K562 (cell line): ENCODE data around the gene MPHOSPH9. TPM values are rescaled to one million over a fixed set of nuclear protein-coding genes. Genes with fewer than 3 reads are reported as not detected.

Experiments used
- AFF4 ChIP-seq: sonication (generic); formaldehyde crosslinking; IDR thresholded peaks from 2 replicates; pipeline ENCODE4 v1.8.0; 2023; ENCODE audit warnings: mild to moderate bottlenecking, missing genetic modification reagents
- BDP1 ChIP-seq: IDR thresholded peaks from 3 replicates; pipeline ENCODE4 v1.6.1; 2011; ENCODE audit not compliant: insufficient read length, insufficient read depth
- CHAMP1 ChIP-seq: fragments of 450-650 bp; IDR thresholded peaks from 2 replicates; pipeline ENCODE4 v1.6.1; 2016; ENCODE audit warnings: mild to moderate bottlenecking
- ELF1 ChIP-seq: fragments of 200-800 bp; sonication (Bioruptor generic); IDR thresholded peaks from 2 replicates; pipeline ENCODE4 v1.6.1; 2016; ENCODE audit warnings: missing genetic modification characterization, missing compliant biosample characterization
- EP300 ChIP-seq: IDR thresholded peaks from 2 replicates; pipeline ENCODE4 v1.6.1; 2012; ENCODE audit warnings: low read length, improper control_type of control experiment
- GATA2 ChIP-seq: sonication (generic); formaldehyde crosslinking; IDR thresholded peaks from 2 replicates; pipeline ENCODE4 v1.4.0; 2020; ENCODE audit warnings: mild to moderate bottlenecking, missing genetic modification reagents
- GTF2A2 ChIP-seq: IDR thresholded peaks from 2 replicates; pipeline ENCODE4 v1.6.1; 2016; ENCODE audit warnings: mild to moderate bottlenecking, missing genetic modification characterization, missing compliant biosample characterization
- HDAC2 ChIP-seq: fragments of 450-650 bp; IDR thresholded peaks from 2 replicates; pipeline ENCODE4 v1.6.1; 2016; ENCODE audit warnings: mild to moderate bottlenecking
- HSF4 ChIP-seq: fragments of 250-450 bp; sonication (Bioruptor Pico); IDR thresholded peaks from 2 replicates; pipeline ENCODE4 v2.1.2; 2022; ENCODE audit warnings: mild to moderate bottlenecking, moderate library complexity, borderline replicate concordance
- KLF1 ChIP-seq: fragments of 450-650 bp; IDR thresholded peaks from 2 replicates; pipeline ENCODE4 v1.6.1; 2016; ENCODE audit warnings: missing genetic modification characterization, missing compliant biosample characterization
- KLF16 ChIP-seq: IDR thresholded peaks from 2 replicates; pipeline ENCODE4 v1.6.1; 2016; ENCODE audit warnings: antibody characterized with exemption
- NFYB ChIP-seq: IDR thresholded peaks from 2 replicates; pipeline ENCODE4 v1.6.1; 2011; ENCODE audit warnings: mild to moderate bottlenecking, moderate library complexity; ENCODE audit not compliant: insufficient read length; ENCODE audit errors: extremely low read depth
- PHF20 ChIP-seq: fragments of 450-650 bp; IDR thresholded peaks from 2 replicates; pipeline ENCODE4 v1.6.1; 2018; ENCODE audit not compliant: partially characterized antibody
- SP1 ChIP-seq: sonication (generic); formaldehyde crosslinking; IDR thresholded peaks from 2 replicates; pipeline ENCODE4 v1.8.1; 2022; ENCODE audit warnings: mild to moderate bottlenecking, missing genetic modification reagents
- UBTF ChIP-seq, 2 experiments: IDR thresholded peaks; 2 replicates each; pipeline ENCODE4 v1.6.1; 2012; ENCODE audit warnings: improper control_type of control experiment in 2 of 2, low read depth in 2 of 2, low read length in 2 of 2, borderline replicate concordance in 1 of 2
- ZBTB17 ChIP-seq: fragments of 450-650 bp; formaldehyde crosslinking; IDR thresholded peaks from 2 replicates; pipeline ENCODE4 v1.4.0; 2020; ENCODE audit warnings: mild to moderate bottlenecking
- ZBTB5 ChIP-seq: fragments of 450-650 bp; IDR thresholded peaks from 2 replicates; pipeline ENCODE4 v1.6.1; 2017; ENCODE audit warnings: antibody characterized with exemption
- ZNF184 ChIP-seq: sonication (generic); formaldehyde crosslinking; IDR thresholded peaks from 2 replicates; pipeline ENCODE4 v1.5.0; 2020; ENCODE audit warnings: missing genetic modification reagents
- polyA plus RNA-seq, 8 experiments: library from polyadenylated mRNA; depleted of rRNA in 4 of 8; stranded (reverse) in 5 of 8; unstranded in 3 of 8; fragments of >200 nt; fragmentation: Nextera tagmentation in 2 of 8; fragmentation: Illumina TruSeq in 1 of 8; extraction: Ambion mirVana in 2 of 8; extraction: Trizol in 1 of 8; gene quantifications; 2 replicates each; pipeline versions ENCODE4 v1.2.1 to v1.2.3, GENCODE V29; 2011 to 2014; ENCODE audit warnings: inconsistent platforms in 1 of 8, missing spikeins in 1 of 8
- total RNA-seq, 7 experiments: library from RNA; depleted of rRNA in 6 of 7; stranded (reverse); fragments of >200 nt in 6 of 7; fragmentation: Illumina TruSeq in 2 of 7; extraction: Trizol in 2 of 7; gene quantifications; 2 replicates each; pipeline versions ENCODE4 v1.2.1 to v1.2.3, GENCODE V29; 2011 to 2021; ENCODE audit warnings: low replicate concordance in 1 of 7

Gene MPHOSPH9
- total and polyA plus RNA-seq, 9 of the 15 experiments (the other 6 are each of a cell fraction or from before 2014, with no cell fraction given) = 14.2 to 103 (median 54.5) TPM

GRCh38 chr12:123233505-123234308 is 766 bp upstream of the MPHOSPH9 start (continued):
- TF ChIP-seq AFF4 (CRISPR knock-in tag) (no peak; the same call in 1 of the 2 replicates), BDP1 (no peak), NFYB (no peak), GATA2 (no peak; the same call in 1 of the 2 replicates), HSF4 (no peak), ELF1 (tag) (no peak), ZNF184 (CRISPR knock-in tag) (no peak), SP1 (CRISPR knock-in tag) (no peak), EP300 (0 out of 2 replicates have a peak, but pooled peaks have one; percentile 24), KLF1 (peak; percentile 44; the same call in 1 of the 2 replicates), ZBTB17 (CRISPR knock-in tag) (no peak; the same call in 1 of the 2 replicates), HDAC2 (no peak; the same call in 1 of the 2 replicates), ZBTB5 (no peak), UBTF (IDR thresholded peaks at IDR 0.05; ENCODE audit: borderline replicate concordance in 1 of 2, low read depth in 2 of 2, low read length in 2 of 2) (0 out of 4 replicates have a peak, but pooled peaks of 1 of the 2 experiments have one; percentile 55), CHAMP1 (no peak), KLF16 (no peak), PHF20 (no peak), GTF2A2 (tag) (no peak)
